Inflammatory macrophage treated with lipopolysaccharide for 1 hour (primary cell): ENCODE data around the gene KLHL17.
"Not testable (repeated sequence)": the region's sequence is repeated elsewhere in the genome, so short reads cannot be mapped to it uniquely, and the experiment has no call there.

Experiments used
- DNase-seq, 2 donors: peaks; one replicate each; pipeline ENCODE4 v3.0.0-alpha.2; 2020 to 2022

Gene KLHL17

DNA sequence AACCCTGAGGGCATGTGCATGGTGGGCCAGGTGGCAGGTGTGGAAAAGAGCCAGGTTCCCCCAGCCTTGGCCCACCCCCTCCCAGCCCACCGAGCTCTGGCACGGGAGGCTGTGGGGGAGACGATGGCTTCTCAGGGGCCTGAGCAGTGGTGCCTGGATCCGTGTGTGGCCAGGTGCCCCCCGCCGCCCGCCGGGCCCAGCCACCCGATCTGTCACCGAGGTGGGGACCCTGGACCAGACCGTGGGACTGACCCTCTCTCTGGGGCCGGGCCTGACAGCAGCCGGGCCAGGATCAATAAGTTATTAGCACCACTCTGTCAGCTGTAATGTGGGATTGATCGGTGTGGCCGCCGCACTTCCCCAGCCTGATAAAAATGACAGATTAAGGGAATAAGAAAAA lies 22.9 kb upstream of the KLHL17 start:
- no peak for DNase-seq

- DNase-seq: peak; percentile 17 to 18
These were observed 22.2 kb upstream of the KLHL17 start for GRCh38 chr1:938088-938683.

DNA sequence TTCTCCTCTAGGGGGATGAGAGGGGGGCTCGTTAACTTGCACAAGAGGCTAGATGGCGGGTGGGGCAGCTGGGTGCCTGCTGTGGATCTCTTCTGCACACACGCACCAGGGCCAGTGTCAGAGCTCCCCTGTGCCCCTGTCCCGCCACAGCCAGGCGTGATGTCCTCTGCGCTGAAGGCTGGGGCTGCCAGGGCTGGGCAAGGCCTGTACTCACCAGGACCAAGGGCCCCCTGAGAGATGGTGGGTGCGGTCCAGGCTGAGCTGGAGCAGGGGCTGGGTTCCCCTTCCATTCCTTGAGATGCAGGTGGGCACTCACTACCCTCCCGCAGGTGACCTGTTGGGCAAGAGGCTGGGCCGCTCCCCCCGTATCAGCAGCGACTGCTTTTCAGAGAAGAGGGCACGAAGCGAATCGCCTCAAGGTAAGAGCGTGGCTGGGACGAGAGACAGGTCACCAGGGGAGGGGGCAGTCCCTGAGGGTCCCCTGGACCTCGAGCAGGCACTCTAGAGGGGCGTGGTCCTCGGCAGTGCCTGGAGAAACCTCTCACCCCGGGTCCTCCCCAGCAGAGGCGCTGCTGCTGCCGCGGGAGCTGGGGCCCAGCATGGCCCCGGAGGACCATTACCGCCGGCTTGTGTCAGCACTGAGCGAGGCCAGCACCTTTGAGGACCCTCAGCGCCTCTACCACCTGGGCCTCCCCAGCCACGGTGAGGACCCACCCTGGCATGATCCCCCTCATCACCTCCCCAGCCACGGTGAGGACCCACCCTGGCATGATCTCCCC lies 21.5 kb upstream of the KLHL17 start:
- DNase-seq: no peak

GRCh38 chr1:939511-940106 lies 20.8 kb upstream of the KLHL17 start:
- no peak for DNase-seq

GRCh38 chr1:940107-941014 lies 20.0 kb upstream of the KLHL17 start:
- DNase-seq: no peak

- no peak for DNase-seq
These were observed 19.3 kb upstream of the KLHL17 start for GRCh38 chr1:941015-941587.

- DNase-seq: peak in 1 of 2 donors; percentile 25
These were observed 18.6 kb upstream of the KLHL17 start for GRCh38 chr1:941588-942383.

DNA sequence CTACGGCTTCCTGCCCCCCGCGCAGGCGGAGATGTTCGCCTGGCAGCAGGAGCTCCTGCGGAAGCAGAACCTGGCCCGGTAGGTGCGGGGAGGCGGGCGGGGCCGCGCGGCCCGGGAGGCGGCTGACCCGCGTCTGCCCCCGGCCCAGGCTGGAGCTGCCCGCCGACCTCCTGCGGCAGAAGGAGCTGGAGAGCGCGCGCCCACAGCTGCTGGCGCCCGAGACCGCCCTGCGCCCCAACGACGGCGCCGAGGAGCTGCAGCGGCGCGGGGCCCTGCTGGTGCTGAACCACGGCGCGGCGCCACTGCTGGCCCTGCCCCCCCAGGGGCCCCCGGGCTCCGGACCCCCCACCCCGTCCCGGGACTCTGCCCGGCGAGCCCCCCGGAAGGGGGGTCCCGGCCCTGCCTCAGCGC lies 18.0 kb upstream of the KLHL17 start:
- DNase-seq: no peak

DNA sequence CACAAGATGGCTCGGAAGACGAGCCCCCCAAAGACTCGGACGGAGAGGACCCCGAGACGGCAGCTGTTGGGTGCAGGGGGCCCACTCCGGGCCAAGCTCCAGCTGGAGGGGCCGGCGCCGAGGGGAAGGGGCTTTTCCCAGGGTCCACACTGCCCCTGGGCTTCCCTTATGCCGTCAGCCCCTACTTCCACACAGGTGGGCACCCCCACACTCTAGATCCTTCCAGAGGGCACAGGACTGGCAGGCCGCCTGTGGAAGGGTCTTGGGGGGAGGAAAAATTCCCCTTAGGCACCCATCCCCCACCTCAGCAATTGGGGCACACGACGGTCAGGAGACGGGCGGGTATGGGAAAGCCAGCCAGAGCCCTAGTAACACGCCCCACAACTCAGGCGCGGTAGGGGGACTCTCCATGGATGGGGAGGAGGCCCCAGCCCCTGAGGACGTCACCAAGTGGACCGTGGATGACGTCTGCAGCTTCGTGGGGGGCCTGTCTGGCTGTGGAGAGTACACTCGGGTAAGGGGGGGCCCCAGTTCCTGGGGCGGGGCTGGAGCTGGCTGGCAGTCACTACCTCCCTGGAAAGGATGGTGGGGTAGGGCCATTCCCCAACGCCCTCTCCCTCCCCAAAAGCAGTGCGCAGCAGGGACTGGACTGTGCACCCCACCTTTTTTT lies 17.4 kb upstream of the KLHL17 start:
- no peak for DNase-seq

GRCh38 chr1:943545-944340 lies 16.6 kb upstream of the KLHL17 start:
- no peak for DNase-seq

- DNase-seq: no peak
These were observed 15.8 kb upstream of the KLHL17 start for GRCh38 chr1:944341-945325.

DNA sequence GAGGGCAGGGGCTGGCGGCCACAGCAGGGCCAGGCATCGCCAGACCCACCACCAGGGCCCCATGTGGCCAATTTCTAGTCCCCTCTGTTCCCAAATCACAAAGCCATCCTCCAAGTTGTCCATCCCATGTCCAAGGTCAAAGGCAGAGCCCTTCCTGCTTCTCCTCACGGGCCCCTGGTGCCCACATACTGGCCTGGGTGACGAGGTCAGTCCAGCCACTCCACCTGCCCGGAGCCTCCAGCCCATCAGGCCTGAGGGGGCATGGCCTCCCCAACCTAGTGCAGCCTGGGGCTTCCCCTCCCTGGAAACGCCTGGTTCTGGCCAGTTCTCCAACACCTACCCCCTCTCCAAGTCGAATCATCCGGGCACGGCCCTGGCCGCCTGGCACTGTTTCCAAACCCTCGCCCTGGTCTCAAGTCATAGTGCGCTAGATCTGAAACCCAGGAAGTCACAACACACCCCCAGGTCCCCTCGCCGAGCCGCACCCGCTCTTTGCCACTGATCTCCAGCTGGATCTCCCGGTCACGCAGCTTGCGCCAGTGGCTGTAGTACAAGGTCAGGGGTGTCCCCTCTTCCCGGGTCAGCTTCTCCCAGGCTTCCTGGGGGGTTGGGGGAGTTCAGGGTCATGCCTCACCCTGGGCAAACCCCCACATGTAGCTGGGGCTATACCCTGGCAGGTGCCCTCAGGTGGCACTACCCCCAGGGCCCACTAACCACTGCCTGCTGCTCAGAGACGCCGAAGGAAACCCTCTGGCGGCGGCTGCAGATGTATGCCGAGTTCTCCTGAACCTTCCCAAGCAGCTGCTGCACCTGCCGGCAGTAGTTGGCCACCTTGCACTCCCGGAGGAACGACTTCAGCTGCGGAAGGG lies 14.5 kb upstream of the KLHL17 start:
- no peak for DNase-seq

DNA sequence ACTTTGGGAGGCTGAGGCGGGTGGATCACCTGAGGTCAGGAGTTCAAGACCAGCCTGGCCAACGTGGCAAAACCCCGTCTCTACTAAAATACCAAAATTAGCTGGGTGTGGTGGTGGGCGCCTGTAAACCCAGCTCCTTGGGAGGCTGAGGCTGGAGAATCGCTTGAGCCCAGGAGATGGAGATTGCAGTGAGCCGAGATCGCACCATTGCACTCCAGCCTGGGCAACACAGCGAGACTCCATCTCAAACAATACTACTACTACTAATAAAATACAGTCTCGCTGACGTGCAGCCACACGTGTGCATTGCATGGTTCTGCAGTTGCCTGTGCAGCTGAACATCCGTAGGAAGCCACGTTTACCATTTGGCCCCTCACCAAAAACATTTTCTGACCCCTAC lies 13.6 kb upstream of the KLHL17 start:
- not testable (repeated sequence) for DNase-seq

DNA sequence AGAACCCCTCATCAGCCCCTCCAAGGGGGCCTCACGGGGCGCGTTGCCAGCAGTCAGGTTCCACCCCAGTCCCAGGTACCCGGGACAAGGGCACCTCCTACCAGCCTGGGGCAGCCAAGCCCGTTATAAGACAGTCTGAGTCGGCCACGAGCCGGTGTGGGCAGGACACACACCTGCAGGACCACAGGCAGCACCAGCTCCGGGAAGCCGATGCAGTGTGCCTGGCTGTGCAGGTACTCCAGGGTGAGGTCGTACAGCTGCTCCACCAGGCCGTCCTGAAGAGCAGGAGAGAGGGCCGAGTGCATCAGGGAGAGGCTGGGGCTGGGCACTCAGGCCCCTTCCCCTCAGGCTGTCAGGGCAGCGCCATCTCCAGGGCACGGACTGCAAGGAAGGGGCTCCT lies 12.4 kb upstream of the KLHL17 start:
- DNase-seq: no peak

- DNase-seq: no peak
These were observed 10.1 kb upstream of the KLHL17 start for GRCh38 chr1:950268-950667.

GRCh38 chr1:950881-951280 lies 9.5 kb upstream of the KLHL17 start:
- DNase-seq: no peak

- DNase-seq: no peak
These were observed 9.0 kb upstream of the KLHL17 start for GRCh38 chr1:951364-951763.

- DNase-seq: no peak
These were observed 8.2 kb upstream of the KLHL17 start for GRCh38 chr1:952201-952600.
